HG03571 (cell line): ENCODE measurements around the gene PIP4K2B.

Source experiments
- ATAC-seq: cut with Tn5 transposase; IDR thresholded peaks from one replicate; pipeline ENCODE4 v1.9.1; 2021; ENCODE audit not compliant: unreplicated experiment

PIP4K2B gene

GRCh38 chr17:38779965-38780752 lies 19.2 kb downstream of the PIP4K2B start:
- ATAC-seq, result no peak

- ATAC-seq, result no peak
Observed at GRCh38 chr17:38777641-38778250, 21.6 kb downstream of the PIP4K2B start.

- ATAC-seq, result no peak
Observed at GRCh38 chr17:38773258-38773657, 26.1 kb downstream of the PIP4K2B start.

GRCh38 chr17:38768417-38768816 lies 30.9 kb downstream of the PIP4K2B start:
- ATAC-seq, result no peak

- ATAC-seq, result no peak
Observed at GRCh38 chr17:38766341-38766740, 33.0 kb downstream of the PIP4K2B start.

- ATAC-seq, result no peak
Observed at GRCh38 chr17:38762231-38762630, 37.1 kb downstream of the PIP4K2B start.

GRCh38 chr17:38761612-38762011 lies 37.7 kb downstream of the PIP4K2B start:
- no peak for ATAC-seq

- ATAC-seq, result no peak
Observed at GRCh38 chr17:38753071-38753506, 46.3 kb downstream of the PIP4K2B start.

GRCh38 chr17:38752308-38753070 lies 46.9 kb downstream of the PIP4K2B start, which contains the start of gene PSMB3:
Gene PSMB3, plus strand, starts transcription at chr17:38752741. Its CDS starts 86 bp downstream, at chr17:38752827.
- peak; percentile 76 for ATAC-seq

- peak; percentile 27 for ATAC-seq
Observed at GRCh38 chr17:38751808-38752307, 47.5 kb downstream of the PIP4K2B start.

GRCh38 chr17:38751144-38751807 lies 48.1 kb downstream of the PIP4K2B start:
- ATAC-seq, result no peak

- no peak for ATAC-seq
Observed at GRCh38 chr17:38750312-38751121, 48.8 kb downstream of the PIP4K2B start.

- ATAC-seq, result no peak
Observed at GRCh38 chr17:38750044-38750311, 49.4 kb downstream of the PIP4K2B start.

- ATAC-seq, result no peak
Observed at GRCh38 chr17:38749223-38750043, 49.9 kb downstream of the PIP4K2B start.

- no peak for ATAC-seq
Observed at GRCh38 chr17:38748892-38749222, 50.5 kb downstream of the PIP4K2B start.

- no peak for ATAC-seq
Observed at GRCh38 chr17:38748149-38748891, 51.0 kb downstream of the PIP4K2B start, which contains the start of gene PCGF2. Gene PCGF2, minus strand, starts transcription at chr17:38748336. Its CDS starts 7,934 bp downstream, at chr17:38740402.

GRCh38 chr17:38747463-38748148 lies 51.8 kb downstream of the PIP4K2B start:
- no peak for ATAC-seq

GRCh38 chr17:38746849-38747462 lies 52.4 kb downstream of the PIP4K2B start:
- no peak for ATAC-seq
